ENCODE data around the gene GALNT2.

DNA sequence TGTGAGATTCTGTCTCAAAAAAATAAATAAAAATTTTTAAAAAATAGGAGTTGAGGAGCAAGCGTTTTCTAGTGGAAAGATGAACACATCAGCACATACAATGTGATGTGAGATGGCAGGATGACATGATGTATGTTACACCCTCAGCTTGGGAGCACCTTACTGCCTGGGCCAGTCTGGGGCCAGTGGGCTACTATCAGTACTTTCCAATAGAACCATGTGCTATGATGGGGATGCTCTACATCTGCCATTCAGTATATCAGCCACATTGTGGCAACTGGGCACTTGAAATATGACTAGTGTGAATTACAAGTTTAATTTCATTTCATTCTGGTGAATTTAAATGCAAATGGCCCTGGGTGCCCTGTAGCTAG is 203.1 kb downstream of the GALNT2 start:
- TF ChIP-seq MXI1 (IDR thresholded peaks at IDR 0.05; ENCODE audit: low read depth, low read length) (no peak), EZH2 (IDR thresholded peaks at IDR 0.05; ENCODE audit: borderline replicate concordance, control insufficient read depth, low read depth, low read length) (no peak), HDGF (IDR thresholded peaks at IDR 0.05) (no peak), EGR1 (IDR thresholded peaks at IDR 0.05; ENCODE audit: borderline replicate concordance in 1 of 2, low read depth in 2 of 2, low read length in 2 of 2) (no peak), ZZZ3 (IDR thresholded peaks at IDR 0.05; ENCODE audit: control insufficient read depth, insufficient read length, low read depth) (no peak), YY1 (IDR thresholded peaks at IDR 0.05; ENCODE audit: low read depth, low read length) (no peak), ZNF24 (IDR thresholded peaks at IDR 0.05) (no peak), POLR2AphosphoS5 (IDR thresholded peaks at IDR 0.05; ENCODE audit: low read length) (no peak), JUND (IDR thresholded peaks at IDR 0.05; ENCODE audit: low read depth, low read length) (no peak), NBN (IDR thresholded peaks at IDR 0.05) (no peak), SREBF2 (IDR thresholded peaks at IDR 0.05; ENCODE audit: low read length) (no peak), EP300 (IDR thresholded peaks at IDR 0.05; ENCODE audit: borderline replicate concordance in 1 of 2, control insufficient read depth in 1 of 2, low read depth in 2 of 2, low read length in 2 of 2) (no peak)
- TF ChIP-seq, protein P1, sequence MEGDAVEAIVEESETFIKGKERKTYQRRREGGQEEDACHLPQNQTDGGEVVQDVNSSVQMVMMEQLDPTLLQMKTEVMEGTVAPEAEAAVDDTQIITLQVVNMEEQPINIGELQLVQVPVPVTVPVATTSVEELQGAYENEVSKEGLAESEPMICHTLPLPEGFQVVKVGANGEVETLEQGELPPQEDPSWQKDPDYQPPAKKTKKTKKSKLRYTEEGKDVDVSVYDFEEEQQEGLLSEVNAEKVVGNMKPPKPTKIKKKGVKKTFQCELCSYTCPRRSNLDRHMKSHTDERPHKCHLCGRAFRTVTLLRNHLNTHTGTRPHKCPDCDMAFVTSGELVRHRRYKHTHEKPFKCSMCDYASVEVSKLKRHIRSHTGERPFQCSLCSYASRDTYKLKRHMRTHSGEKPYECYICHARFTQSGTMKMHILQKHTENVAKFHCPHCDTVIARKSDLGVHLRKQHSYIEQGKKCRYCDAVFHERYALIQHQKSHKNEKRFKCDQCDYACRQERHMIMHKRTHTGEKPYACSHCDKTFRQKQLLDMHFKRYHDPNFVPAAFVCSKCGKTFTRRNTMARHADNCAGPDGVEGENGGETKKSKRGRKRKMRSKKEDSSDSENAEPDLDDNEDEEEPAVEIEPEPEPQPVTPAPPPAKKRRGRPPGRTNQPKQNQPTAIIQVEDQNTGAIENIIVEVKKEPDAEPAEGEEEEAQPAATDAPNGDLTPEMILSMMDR (IDR thresholded peaks at IDR 0.05 in 2 of 3, conservative IDR thresholded peaks at IDR 0.05 in 1 of 3; ENCODE audit: control insufficient read depth in 2 of 3, extremely low read depth in 1 of 3, insufficient read depth in 1 of 3, low read depth in 3 of 3, low read length in 3 of 3), result no peak
